GF-D8 (cell line): ENCODE results near the gene SLC10A7.

Experiments used
- DNase-seq: peaks from one replicate; lab custom pipeline; 2025; lab: John Stamatoyannopoulos, UW

SLC10A7 gene

DNA sequence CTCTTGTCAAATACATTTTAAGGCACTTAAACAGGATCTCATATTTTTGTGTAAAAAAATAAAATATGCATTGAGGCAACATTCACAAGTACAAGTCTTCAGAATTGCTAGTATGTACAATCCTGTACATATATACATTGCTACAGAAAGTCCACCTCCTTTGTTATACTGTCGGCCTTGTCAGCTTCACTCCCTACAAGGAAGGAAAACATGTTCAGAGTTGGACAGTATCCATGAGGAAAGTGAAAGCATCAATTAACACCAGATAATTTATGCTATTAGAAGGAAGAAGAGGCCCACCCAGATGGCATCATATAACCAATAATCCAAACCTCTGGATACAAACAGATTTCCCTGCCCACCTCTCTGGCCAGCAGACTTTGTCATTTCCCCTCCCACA lies 265.4 kb downstream of the SLC10A7 start:
- DNase-seq = no peak

DNA sequence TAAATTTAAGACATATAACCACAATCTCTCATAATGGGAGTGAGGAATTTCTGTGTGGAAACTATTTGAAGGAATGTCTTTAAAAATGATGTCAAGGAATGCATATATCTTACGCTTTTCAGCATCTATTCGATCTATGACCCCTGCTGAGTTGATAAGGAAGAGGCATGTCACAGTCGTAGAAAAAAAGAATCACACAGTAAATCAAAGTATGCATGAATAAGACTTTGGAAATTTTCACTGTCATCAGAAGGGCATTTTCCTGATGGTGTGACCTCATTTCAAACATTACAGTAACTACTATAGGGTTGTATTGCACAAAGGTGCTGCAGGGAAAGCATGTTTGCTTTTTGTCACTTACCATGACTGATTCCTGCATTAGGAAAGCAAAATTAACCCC lies 265.9 kb downstream of the SLC10A7 start:
- DNase-seq = no peak

DNA sequence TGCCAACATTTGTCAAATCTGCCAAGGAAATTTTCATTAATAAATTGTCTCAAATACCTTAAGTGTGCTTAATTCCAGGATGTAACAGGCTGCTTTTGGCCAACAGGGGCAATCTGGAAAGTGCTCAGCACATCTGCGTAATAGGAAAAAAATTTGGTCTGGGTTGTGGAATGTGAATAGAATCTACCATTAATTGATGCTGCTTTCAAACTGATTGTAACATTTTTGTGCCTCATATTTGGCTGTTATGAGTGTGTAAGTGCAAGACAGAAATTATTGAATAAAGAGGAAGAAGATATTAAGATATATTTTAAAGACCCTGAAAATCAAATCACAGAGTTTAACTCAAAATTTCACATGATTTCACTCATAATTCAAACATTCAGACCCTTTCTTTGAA lies 266.3 kb downstream of the SLC10A7 start:
- no peak for DNase-seq

DNA sequence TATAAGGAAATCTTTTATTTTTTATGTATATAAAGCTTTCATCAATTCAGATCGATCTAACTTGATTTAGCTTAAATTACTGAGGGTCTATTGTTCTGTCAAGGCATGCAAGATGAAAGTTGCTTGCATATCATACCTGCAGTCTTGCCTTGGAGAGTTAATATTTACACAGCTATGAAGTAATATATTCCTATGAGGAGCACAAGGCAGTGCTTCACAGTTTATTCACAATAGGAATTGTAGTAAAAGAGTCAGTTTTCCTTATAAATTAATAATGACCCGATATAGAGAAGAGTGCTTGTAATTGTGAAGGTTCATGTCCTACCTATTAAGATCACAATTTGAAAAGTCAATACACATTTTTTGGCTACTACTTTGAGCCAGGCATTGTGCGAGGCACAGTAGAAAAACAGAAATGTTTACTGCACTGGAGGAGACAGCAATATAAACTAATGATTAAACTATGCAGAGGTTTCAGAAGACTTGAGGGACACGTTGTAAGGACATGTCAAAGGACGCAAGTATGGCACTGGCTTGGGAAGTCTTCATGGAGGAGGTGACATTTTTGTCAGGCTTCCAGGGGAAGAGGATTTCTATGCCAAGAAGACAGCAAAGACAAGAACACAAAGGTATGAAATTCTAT lies 268.6 kb downstream of the SLC10A7 start:
- DNase-seq = no peak

DNA sequence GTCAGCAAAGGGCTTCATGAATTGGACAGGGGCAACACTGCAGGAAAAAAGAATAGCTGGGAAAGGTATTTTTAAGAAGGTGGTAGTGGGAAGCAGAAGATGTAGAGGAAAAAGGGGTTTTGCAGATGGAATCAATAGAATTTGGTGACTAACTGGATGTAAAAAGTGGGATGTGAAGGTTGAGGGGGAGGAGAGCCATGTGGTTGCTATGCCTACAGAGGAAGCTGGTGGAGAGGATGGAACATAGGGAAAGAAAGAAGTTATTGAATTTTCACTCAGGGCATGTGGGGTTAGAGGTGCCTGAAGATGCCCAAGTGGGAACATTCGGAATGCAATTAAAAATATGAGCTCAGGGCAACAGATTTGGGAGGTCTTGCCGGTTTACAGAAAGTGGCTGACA lies 274.4 kb downstream of the SLC10A7 start:
- no peak for DNase-seq

DNA sequence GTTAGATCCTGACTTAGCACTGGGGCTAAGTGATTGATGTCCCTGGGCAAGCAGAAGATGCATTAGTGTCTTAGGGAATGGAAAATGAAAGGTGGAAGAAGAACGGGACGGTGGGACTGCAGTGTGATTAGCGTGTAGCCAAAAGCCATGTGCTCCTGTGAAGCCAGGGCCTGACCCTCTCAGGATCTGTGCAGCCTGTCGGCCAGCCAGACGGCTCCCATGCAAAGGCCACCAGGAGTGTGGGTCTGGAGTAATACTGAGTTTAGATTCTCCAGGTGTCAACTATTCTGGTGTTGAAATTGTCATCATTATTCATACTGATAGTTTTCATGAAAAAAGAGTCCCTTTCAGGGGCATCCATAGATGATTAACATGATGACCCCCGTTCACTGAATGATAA lies 275.4 kb downstream of the SLC10A7 start:
- DNase-seq = no peak

DNA sequence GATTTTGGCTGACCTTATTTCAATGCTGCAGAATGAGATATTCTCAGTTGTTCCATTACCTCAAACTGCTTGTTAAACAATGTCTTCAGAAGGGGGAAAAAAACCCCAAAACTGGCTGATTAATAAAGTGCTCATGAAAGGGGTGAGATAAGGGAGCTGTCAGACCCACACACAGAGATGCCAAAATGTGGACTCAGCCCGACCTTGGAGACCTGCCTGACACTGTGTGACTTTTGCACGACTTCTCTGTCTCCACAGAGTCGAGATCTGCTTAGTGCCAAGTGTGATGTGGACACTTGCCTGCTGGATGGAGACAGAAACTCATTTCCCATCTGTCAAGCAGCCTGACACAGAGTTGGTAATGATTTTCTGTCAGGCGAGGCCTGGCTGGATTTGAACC lies 275.9 kb downstream of the SLC10A7 start:
- no peak for DNase-seq

DNA sequence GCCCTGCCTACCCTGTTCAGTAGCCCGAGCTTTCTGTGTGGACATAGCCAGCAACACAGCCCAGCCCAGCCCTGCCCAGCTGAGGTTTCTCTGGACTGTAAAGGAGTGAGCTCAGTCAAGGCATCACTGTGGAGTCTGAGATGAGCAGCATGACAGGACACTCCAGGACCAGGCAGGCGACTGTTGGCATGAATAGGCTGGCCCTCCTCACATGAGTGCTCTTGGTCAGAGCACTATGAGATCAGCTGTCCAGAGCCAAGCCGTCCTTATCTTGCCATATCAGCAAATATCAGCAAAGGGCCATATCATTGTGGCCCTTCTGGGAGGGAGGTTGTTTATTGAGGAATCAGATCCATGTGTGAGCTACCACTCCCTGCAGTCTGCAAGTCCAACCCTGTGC lies 276.5 kb downstream of the SLC10A7 start:
- DNase-seq = no peak

DNA sequence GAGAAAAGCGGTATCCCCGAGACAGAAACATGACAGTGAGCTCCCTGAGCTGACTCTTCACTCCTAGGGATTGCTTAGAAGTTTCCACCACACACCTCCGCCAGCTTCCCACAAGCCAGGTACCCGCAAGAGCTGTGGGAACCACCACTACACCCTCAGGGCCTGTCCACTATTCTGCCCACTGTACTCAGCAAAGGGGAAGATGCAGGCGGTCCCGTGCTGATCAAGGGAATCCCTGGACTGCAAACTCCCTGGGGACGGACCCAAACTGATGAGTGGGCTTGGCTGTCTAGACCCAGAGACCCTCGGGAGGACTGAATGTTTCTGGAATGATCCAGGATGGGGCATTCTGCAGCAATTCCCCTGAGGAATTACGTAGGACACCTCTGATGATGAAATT lies 277.2 kb downstream of the SLC10A7 start:
- no peak for DNase-seq

DNA sequence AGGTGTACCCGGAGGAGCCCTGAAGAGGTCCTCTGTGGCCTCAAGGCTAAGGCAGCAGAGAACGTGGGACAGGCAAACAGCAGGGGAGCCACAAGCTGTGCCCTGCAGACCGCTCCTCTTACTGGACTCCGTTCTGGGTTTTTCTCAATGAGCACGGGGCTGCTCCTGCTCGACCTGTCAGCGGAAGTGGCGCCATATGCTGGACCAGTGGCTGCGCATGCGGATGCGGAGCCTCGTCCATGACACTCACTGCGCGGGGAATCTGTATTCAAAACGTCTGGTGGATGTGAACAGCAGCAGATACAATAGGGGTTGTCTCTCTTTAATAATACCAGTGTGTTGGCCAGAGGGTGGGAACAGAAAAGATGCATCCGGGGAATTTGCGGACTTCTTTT lies 277.9 kb downstream of the SLC10A7 start:
- no peak for DNase-seq

DNA sequence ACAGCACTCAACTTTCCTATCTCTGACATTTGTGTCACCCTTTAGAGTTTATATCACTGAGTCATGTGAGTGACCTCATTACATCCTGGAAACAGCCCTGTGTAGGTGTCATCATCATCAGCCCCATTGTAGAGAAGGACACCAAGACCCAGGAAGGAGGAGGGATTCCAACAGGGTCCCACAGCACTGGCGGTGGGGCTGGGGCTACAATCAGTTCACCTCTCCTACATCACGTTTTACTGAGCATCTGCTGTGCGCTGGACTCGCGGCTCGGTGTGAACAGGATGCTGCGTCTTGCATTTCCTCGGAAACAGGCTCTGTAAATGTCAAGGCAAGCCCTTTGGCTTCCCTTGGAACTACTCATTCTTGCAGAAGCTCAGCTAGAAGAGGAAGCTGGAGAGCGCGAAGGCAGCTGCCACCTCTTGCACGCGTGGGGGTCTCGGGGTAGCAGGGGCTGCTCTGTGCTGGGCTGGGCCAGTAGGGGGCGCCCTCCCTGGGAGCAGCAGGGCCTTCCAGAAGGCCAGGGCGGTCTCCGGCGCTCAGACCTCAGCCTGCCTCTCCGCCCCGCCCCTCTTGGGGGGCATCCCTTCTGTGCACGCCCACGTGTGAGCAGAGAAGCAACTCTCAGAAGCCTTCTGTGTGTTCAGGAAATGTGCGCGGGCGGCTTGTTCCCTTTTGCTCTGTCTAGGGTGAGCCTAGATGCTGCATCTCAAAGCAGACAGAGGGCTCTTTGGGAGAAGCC lies 278.4 kb downstream of the SLC10A7 start:
- no peak for DNase-seq

DNA sequence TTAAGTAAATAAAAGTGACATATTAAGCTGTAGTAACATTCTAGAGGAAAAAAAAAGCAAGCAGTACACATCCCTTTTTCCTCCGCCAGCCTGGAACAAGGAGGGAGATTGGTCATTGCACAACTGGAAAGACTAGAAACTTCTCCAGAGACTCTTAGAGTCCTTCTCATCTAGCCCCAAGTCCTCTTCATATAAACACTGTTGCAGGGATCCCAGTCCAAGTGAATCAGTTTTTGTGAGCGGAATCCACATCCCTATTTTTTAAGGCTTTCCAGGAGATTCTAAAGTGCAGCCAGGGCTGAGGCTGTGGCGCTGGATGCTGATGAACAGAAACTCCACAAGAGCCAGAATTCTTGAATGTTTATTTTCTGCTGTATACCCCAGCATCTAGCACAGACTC lies 283.6 kb downstream of the SLC10A7 start:
- DNase-seq = no peak

DNA sequence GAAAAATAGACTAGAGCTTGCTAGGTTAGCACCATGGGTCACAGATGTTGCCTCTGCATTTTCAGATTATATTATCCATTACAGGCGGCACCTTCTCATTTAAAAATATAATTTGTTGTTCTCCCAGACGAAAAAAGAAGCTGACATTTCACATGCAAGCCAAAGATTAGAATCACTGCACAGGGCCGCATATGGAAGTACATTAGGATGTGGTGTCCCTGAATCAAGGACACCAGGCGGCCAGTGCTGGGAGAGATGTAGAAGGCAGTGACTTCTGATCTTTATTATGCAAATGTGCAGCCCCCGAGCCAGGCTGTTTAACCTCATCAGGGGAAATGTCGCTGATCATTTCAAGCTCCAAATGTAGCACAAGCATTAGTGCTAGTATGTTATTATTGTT lies 284.6 kb downstream of the SLC10A7 start:
- DNase-seq = no peak

DNA sequence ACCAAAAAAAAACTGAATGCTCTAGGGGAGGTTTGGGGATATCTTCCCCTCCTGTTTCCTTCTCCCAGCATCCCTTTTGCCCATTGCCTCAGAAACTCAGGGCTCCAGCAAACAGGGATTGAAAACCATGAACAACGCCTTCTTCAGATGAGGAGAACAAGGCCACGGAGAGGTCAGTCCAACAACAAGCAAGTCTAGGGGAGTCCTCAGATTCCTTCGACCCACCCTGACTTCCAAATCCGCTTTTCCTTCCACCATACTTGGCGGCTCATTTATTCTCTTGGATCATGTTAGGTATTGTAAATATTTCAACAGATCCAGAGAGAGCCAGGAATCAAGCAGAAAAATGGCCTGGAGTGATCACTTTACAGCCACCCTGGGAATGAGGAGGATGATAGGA lies 285.5 kb downstream of the SLC10A7 start:
- no peak for DNase-seq

DNA sequence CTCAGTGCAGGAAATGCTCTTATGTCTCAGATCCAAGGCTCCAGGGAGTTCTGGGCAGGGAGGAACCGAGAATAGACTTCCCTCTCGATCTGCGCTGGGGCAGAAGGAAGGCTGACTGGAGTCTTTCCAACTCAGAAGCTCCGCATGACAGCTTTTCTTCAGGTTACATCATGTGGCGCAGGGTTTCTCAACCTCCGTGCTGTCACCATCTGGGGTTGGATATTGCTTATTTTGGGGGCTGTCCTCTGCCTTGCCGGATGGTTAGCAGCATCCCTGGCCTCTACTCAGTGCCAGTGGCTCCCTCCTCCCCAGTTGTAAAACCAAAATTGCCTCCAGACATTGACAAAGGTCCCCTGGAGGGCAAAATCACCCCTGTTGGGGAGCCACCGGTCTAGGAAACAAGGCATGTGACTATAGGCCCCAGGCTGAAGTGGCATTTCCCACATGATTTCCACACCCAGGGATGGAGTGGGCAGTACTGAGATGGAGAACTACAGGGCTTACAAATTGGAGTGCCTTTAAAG lies 286.0 kb downstream of the SLC10A7 start:
- no peak for DNase-seq

DNA sequence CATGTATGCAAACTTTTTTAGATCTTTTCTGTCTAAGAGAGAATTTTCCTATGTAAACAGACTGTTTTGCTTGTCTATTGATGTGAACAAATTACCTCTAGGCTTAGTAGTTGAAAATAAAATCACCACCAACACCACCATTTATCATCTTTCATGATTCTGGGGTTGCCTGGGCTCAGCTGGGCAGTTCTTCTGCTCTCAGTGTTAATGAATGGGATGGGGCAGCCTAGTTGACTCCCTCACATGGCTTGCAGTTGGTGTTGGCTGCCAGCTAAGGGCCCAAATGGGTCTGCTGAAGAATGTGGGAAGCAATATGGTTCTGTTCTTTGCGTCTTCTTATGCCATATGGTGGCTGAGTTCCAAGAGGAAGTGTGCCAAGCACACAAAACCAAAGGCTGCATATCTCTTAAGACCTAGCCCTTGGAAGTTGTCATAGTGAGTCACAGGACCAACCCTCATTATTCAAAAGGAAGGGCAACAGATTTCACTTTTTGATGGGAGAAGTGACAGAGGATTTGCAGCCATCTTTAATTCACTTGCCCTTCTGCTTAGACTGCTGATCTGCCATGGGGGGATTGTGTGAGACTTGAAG lies 289.5 kb downstream of the SLC10A7 start:
- no peak for DNase-seq

DNA sequence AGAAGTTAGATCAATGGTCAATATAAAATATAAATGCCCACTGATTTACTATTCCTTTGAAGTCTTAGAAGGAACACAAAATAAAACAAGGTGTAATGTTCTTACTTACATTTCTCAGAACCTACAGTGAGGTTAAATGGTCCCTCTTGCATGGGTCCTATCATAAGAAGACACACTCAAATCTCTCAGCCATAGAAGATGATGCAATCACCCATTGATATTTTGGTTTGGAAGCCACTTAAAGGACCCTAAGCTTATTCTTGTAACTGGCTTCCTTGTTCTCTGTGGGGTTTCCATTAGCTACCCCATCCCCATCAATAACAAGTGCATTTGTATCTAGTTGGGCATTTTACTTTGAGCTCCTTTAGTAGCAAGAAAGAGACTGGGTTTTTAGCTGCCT lies 292.3 kb downstream of the SLC10A7 start:
- DNase-seq = no peak

DNA sequence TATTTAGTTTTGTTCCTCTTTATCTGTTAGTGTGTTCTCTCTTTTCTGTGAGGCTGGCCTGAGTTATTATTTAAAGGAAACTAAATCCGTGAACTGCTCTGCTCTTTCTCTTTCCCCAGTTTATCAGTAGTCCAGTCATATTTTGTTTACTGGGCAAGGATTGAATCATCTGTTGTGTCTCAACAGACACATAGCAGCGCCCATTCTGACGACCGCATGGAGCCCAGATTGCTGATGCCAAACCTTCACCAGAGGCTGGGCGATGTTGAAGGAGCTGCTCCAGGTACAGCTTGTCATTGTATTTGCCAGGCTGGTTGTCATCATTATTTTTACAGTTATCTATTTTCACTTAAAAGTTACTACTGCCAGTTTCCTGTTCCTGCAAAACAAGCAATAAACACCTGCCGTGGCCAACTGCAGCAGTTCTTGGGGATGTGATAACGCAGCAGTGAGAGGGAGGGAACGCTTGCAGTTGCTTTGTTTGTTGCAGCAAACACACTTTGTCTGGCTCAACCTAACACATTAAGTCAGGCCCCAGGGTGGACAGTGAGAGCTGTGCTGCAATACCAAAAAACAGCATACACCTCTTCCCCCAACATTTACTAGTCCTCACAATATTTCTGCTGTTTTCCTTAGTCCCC lies 297.3 kb downstream of the SLC10A7 start:
- DNase-seq = no peak

DNA sequence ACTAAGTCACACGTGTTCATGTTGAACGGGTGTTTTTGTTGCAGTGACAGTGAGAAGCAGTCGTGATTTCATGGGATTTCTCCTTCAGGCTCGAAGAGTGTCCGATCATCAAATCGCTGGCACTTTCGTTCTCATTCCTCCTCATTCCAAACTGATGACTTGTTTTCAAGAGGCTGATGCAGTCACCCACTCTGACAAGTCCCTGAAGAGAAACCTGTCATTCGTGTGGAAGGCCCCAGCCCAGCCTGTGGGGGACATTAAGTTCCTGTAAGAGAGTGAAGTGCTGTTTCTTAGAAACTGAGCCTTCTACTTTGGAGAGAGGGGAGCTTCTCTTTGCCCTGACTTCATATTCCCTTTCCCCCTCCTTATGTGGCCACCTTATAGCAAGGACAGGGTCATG lies 299.4 kb downstream of the SLC10A7 start:
- DNase-seq = no peak

DNA sequence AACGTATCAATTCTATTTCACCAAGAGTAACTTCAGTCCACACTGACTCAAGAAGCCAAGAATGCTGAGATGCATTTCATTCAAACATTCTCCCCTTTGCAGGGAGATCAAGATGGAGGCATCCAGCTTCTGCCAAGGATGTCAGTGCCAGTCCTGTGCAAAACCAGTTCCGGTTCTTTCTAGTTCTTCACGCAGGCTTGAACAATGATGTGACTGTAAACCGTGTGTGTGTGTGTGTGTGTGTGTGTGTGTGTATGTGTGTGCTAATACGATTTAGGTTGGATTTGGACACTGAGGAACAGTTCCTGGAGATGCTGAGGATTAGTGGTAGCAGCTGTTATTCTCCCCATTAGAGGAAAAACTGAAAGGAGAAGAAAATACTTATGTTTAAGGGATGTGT lies 307.5 kb downstream of the SLC10A7 start, which contains the start of gene REELD1:
TSS of gene REELD1 (plus strand) at position 301 of the 400 bp plus-strand sequence. CDS start 2,415 bp downstream, outside the sequence.
- DNase-seq = no peak

DNA sequence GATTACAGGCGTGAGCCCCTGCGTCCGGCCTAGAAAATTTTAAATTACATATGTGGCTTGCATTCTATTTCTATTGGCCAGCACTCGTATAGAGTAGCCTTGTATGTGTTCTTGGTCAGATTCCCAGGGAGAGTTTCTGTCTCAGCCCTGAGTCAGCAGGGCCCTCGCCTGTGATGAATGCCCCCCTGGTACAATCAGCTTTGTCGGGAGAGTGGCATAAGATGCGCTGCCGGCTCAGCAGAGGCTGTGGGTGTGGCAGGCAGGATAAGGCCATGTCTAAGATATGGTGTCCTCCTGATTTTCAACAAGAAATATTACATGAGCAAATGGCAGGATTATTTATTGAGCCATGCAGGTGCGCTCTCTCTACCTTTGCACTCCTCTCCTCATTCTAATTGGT lies 309.0 kb downstream of the SLC10A7 start:
- DNase-seq = no peak

DNA sequence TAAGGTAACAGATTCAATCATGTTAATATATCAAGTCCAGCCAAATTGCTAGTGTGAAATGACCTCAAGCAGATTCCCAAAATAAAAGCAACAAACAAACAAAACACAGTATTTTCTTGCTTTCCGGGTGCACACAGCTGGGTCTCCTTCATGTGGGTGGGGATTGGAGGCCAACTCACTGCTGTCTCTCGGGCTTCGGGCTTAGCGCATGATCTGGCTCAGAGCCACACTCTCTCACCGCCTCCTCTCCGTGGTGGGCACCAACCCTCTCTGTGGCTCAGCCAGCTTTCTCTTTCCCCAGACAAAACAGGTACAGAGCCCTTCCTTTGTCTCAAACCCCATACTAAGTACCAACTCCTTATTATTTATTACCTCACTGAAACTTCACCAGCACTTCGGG lies 310.3 kb downstream of the SLC10A7 start:
- DNase-seq = no peak

DNA sequence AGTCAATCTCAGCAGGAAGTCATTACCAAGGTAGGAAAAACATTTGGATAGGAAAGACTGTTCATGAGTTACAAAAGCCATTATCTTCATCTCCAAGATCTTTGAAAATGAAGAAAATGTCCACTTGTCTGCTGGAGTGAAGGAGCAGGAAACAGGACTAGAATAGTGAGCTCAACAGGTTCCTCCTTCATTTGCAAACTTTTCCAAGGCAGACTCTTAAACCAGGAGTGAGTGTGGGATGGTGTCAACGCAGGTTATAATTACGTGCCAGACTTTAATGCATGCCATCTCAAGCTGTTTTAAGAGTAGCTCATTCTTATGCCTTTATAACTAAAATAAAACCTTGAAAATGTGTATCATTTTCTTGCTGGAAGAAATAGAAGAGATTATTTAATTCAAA lies 310.9 kb downstream of the SLC10A7 start:
- no peak for DNase-seq
